Measurements from ENCODE around the gene STARD8.

STARD8 gene

GRCh38 chrX:68659786-68660185, 12.3 kb downstream of the STARD8 start:
- no peak overlapping the region for H3K4me3 ChIP-seq
- DNase-seq (ENCODE audit: low spot score) = no peak
- no peak for TF ChIP-seq CTCF (IDR thresholded peaks at IDR 0.05)
- H3K27ac ChIP-seq = no peak overlapping the region

GRCh38 chrX:68660746-68661145, 13.3 kb downstream of the STARD8 start:
- Histone ChIP-seq H3K27ac (no peak overlapping the region), H3K4me3 (no peak overlapping the region)
- no peak for TF ChIP-seq CTCF (IDR thresholded peaks at IDR 0.05)
- no peak for DNase-seq (ENCODE audit: low spot score)

GRCh38 chrX:68665502-68665901, 18.0 kb downstream of the STARD8 start:
- no peak for DNase-seq (ENCODE audit: low spot score)
- Histone ChIP-seq H3K4me3 (no peak overlapping the region), H3K27ac (peak overlapping the region in 1 of 2 donors; percentile 45)
- TF ChIP-seq CTCF (IDR thresholded peaks at IDR 0.05) = no peak

GRCh38 chrX:68666580-68666979, 19.1 kb downstream of the STARD8 start:
- no peak for DNase-seq (ENCODE audit: low spot score)
- H3K27ac ChIP-seq = no peak overlapping the region
- H3K4me3 ChIP-seq = no peak overlapping the region
- TF ChIP-seq CTCF (IDR thresholded peaks at IDR 0.05) = no peak

GRCh38 chrX:68669094-68669860, 21.8 kb downstream of the STARD8 start:
- no peak for DNase-seq (ENCODE audit: low spot score)
- Histone ChIP-seq H3K27ac (no peak overlapping the region), H3K4me3 (no peak overlapping the region)
- TF ChIP-seq CTCF (IDR thresholded peaks at IDR 0.05) = no peak

GRCh38 chrX:68669871-68670270, 22.4 kb downstream of the STARD8 start:
- no peak overlapping the region for H3K4me3 ChIP-seq
- no peak overlapping the region for H3K27ac ChIP-seq
- no peak for DNase-seq (ENCODE audit: low spot score)
- TF ChIP-seq CTCF (IDR thresholded peaks at IDR 0.05) = no peak

- no peak for DNase-seq (ENCODE audit: low spot score)
- TF ChIP-seq CTCF (IDR thresholded peaks at IDR 0.05) = no peak
- H3K27ac ChIP-seq = no peak overlapping the region
- H3K4me3 ChIP-seq = no peak overlapping the region
Observed at GRCh38 chrX:68671221-68671620, 23.8 kb downstream of the STARD8 start.

Data from coronary artery (tissue), 2 donors.